Ascending aorta (tissue), 2 donors: Measurements from ENCODE around the gene CTIF. TPM values are rescaled to one million over a fixed set of nuclear protein-coding genes. Genes with fewer than 3 reads are reported as not detected.

Experiments used
- DNase-seq, 2 donors: peaks; one replicate each; pipeline ENCODE4 v3.0.0-alpha.2; 2019; ENCODE audit warnings: low spot score in 2 of 2
- H3K27ac ChIP-seq, 2 donors: fragments of 200-600 bp; sonication (generic); one replicate each; pipeline ENCODE4 v1.5.1; 2016 to 2017; ENCODE audit warnings: mild to moderate bottlenecking in 1 of 2
- H3K27me3 ChIP-seq: fragments of 200-600 bp; sonication (generic); one replicate; pipeline ENCODE4 v1.5.1; 2017
- H3K36me3 ChIP-seq, 2 donors: fragments of 200-600 bp; sonication (generic); one replicate each; pipeline ENCODE4 v1.5.1; 2016
- H3K4me1 ChIP-seq, 2 donors: fragments of 200-600 bp; sonication (generic); one replicate each; pipeline ENCODE4 v1.5.1; 2016 to 2017; ENCODE audit warnings: mild to moderate bottlenecking in 1 of 2
- H3K4me3 ChIP-seq, 2 donors: fragments of 200-600 bp; sonication (generic); one replicate each; pipeline ENCODE4 v1.5.1; 2016 to 2017; ENCODE audit warnings: mild to moderate bottlenecking in 1 of 2
- H3K9me3 ChIP-seq, 2 donors: fragments of 200-600 bp; sonication (generic); one replicate each; pipeline ENCODE4 v1.5.1; 2016
- CTCF ChIP-seq, 3 experiments: fragments of 200-600 bp in 2 of 3; fragments of 450-650 bp in 1 of 3; sonication (generic) in 2 of 3; IDR thresholded peaks; one replicate each; pipeline ENCODE4 v1.5.1; 2016 to 2019; ENCODE audit warnings: antibody characterized with exemption in 3 of 3, mild to moderate bottlenecking in 1 of 3, moderate library complexity in 1 of 3
- intact Hi-C: fragments of 100-400 bp; cut with DNase I; formaldehyde crosslinking; loops from one replicate; pipeline ENCODE4 v1.15.1; 2023
- total RNA-seq: library from RNA; depleted of rRNA; stranded (reverse); fragments of >200 nt; gene quantifications from one replicate; pipeline ENCODE4 v1.1.0, GENCODE V29; 2016

CTIF gene
- total RNA-seq, 1 donor from 2014 or later = 55.3 TPM

- no peak for DNase-seq
- H3K36me3 ChIP-seq = peaks cover 5% of the 10 kb centered on the region in 2 donors
- TF ChIP-seq CTCF (IDR thresholded peaks at IDR 0.05) = no peak
Measured at GRCh38 chr18:48634491-48634890, 95.7 kb downstream of the CTIF start.

GRCh38 chr18:48634975-48635374, 96.1 kb downstream of the CTIF start:
- H3K36me3 ChIP-seq = peaks cover 5% of the 10 kb centered on the region in 2 donors
- H3K9me3 ChIP-seq = no peaks in the 10 kb centered on the region
- no peak for TF ChIP-seq CTCF (IDR thresholded peaks at IDR 0.05)
- H3K4me3 ChIP-seq = no peak overlapping the region
- no peak for DNase-seq
- H3K27ac ChIP-seq = no peak overlapping the region
- no peaks in the 10 kb centered on the region for H3K27me3 ChIP-seq
- intact Hi-C loops = no loop called here
- H3K4me1 ChIP-seq = no peaks in the 10 kb centered on the region

More at GRCh38 chr18:48634491-48634890, 95.7 kb downstream of the CTIF start:
- Histone ChIP-seq H3K27me3 (no peaks in the 10 kb centered on the region), H3K4me3 (no peak overlapping the region), H3K27ac (no peak overlapping the region), H3K4me1 (no peaks in the 10 kb centered on the region), H3K9me3 (no peaks in the 10 kb centered on the region)
- intact Hi-C loops = no loop called here

- no peak overlapping the region for H3K27ac ChIP-seq
- no peak overlapping the region for H3K4me3 ChIP-seq
- intact Hi-C loops = no loop called here
- H3K4me1 ChIP-seq = no peaks in the 10 kb centered on the region
- H3K27me3 ChIP-seq = no peaks in the 10 kb centered on the region
- peaks cover 5% of the 10 kb centered on the region in 2 donors for H3K36me3 ChIP-seq
- TF ChIP-seq CTCF (IDR thresholded peaks at IDR 0.05) = no peak
- DNase-seq = no peak
- no peaks in the 10 kb centered on the region for H3K9me3 ChIP-seq
Measured at GRCh38 chr18:48635806-48636205, 97.0 kb downstream of the CTIF start.

- peaks cover 1 to 5% of the 10 kb centered on the region in 2 donors for H3K36me3 ChIP-seq
- intact Hi-C loops = no loop called here
- H3K9me3 ChIP-seq = no peaks in the 10 kb centered on the region
- H3K4me1 ChIP-seq = no peaks in the 10 kb centered on the region
- no peak for TF ChIP-seq CTCF (IDR thresholded peaks at IDR 0.05)
- no peak for DNase-seq
- no peaks in the 10 kb centered on the region for H3K27me3 ChIP-seq
- H3K27ac ChIP-seq = no peak overlapping the region
- H3K4me3 ChIP-seq = no peak overlapping the region
Measured at GRCh38 chr18:48636436-48636835, 97.6 kb downstream of the CTIF start.

- no peaks in the 10 kb centered on the region for H3K9me3 ChIP-seq
- DNase-seq = no peak
- no peak overlapping the region for H3K27ac ChIP-seq
- H3K36me3 ChIP-seq = peaks cover 0 to 2% of the 10 kb centered on the region in 2 donors
- no peak overlapping the region for H3K4me3 ChIP-seq
- intact Hi-C loops = no loop called here
- no peaks in the 10 kb centered on the region for H3K27me3 ChIP-seq
- H3K4me1 ChIP-seq = no peaks in the 10 kb centered on the region
- TF ChIP-seq CTCF (IDR thresholded peaks at IDR 0.05) = no peak
Measured at GRCh38 chr18:48637081-48637990, 98.5 kb downstream of the CTIF start.
